Liver (tissue), 3 donors: Measurements from ENCODE around the gene FAM221B.
A peak's percentile ranks its signal among the peaks of the same experiment; 100 is the strongest.

ENCODE experiments used
- EGR1 ChIP-seq, 2 donors: IDR thresholded peaks; 2 replicates each; pipeline ENCODE4 v1.6.1; 2016 to 2018; ENCODE audit warnings: antibody characterized with exemption in 2 of 2, low read depth in 2 of 2
- MAX ChIP-seq: IDR thresholded peaks from 2 replicates; pipeline ENCODE4 v1.6.1; 2016; ENCODE audit warnings: antibody characterized with exemption
- REST ChIP-seq: IDR thresholded peaks from 2 replicates; pipeline ENCODE4 v1.6.1; 2016; ENCODE audit warnings: antibody characterized with exemption, mild to moderate bottlenecking
- RXRA ChIP-seq, 2 donors: IDR thresholded peaks; 2 replicates each; pipeline ENCODE4 v1.6.1; 2017 to 2018; ENCODE audit warnings: antibody characterized with exemption in 2 of 2, mild to moderate bottlenecking in 1 of 2
- ZBTB33 ChIP-seq: IDR thresholded peaks from 2 replicates; pipeline ENCODE4 v1.6.1; 2016; ENCODE audit warnings: antibody characterized with exemption
- TF ChIP-seq, protein P1 (sequence below): fragments of 150-350 bp; IDR thresholded peaks from 2 replicates; pipeline ENCODE4 v1.5.1; 2017; ENCODE audit warnings: improper control_type of control experiment, low read depth, low read length; ENCODE audit not compliant: missing input control
- TF ChIP-seq, protein P2 (sequence below): IDR thresholded peaks from 2 replicates; pipeline ENCODE4 v1.6.1; 2016; ENCODE audit warnings: antibody characterized with exemption
- donor health status: healthy.
- donor health status: healthy.

GRCh38 chr9:35834260-35835215 is 6.0 kb upstream of the FAM221B start:
- TF ChIP-seq REST (no peak), RXRA (IDR thresholded peaks at IDR 0.05) (peak; percentile 95 to 96), ZBTB33 (peak; percentile 29), MAX (peak; percentile 76), EGR1 (IDR thresholded peaks at IDR 0.05; ENCODE audit: low read depth in 2 of 2) (peak in 1 of 2 donors; percentile 50)
- TF ChIP-seq, protein P1, sequence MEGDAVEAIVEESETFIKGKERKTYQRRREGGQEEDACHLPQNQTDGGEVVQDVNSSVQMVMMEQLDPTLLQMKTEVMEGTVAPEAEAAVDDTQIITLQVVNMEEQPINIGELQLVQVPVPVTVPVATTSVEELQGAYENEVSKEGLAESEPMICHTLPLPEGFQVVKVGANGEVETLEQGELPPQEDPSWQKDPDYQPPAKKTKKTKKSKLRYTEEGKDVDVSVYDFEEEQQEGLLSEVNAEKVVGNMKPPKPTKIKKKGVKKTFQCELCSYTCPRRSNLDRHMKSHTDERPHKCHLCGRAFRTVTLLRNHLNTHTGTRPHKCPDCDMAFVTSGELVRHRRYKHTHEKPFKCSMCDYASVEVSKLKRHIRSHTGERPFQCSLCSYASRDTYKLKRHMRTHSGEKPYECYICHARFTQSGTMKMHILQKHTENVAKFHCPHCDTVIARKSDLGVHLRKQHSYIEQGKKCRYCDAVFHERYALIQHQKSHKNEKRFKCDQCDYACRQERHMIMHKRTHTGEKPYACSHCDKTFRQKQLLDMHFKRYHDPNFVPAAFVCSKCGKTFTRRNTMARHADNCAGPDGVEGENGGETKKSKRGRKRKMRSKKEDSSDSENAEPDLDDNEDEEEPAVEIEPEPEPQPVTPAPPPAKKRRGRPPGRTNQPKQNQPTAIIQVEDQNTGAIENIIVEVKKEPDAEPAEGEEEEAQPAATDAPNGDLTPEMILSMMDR, result no peak
- TF ChIP-seq, protein P2, sequence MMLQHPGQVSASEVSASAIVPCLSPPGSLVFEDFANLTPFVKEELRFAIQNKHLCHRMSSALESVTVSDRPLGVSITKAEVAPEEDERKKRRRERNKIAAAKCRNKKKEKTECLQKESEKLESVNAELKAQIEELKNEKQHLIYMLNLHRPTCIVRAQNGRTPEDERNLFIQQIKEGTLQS, result no peak
